H9 (cell line): ENCODE measurements around the gene CLEC16A. TPM values are rescaled to one million over a fixed set of nuclear protein-coding genes. Genes with fewer than 3 reads are reported as not detected.

Experiments
- DNase-seq: peaks from one replicate; pipeline ENCODE4 v3.0.0-alpha.2; 2017
- H2AFZ ChIP-seq: one replicate; pipeline ENCODE4 v1.6.1; 2013; ENCODE audit warnings: mild to moderate bottlenecking, low read length, control low read depth, moderate library complexity
- H2AK5ac ChIP-seq: 2 replicates; pipeline ENCODE4 v1.6.1; 2013; ENCODE audit warnings: low read length, control low read depth, mixed read lengths; ENCODE audit not compliant: insufficient read length
- H2BK120ac ChIP-seq: one replicate; pipeline ENCODE4 v1.6.1; 2013; ENCODE audit warnings: low read depth, mild to moderate bottlenecking, low read length, control low read depth, inconsistent platforms; ENCODE audit not compliant: poor library complexity, severe bottlenecking
- H2BK12ac ChIP-seq: 2 replicates; pipeline ENCODE4 v1.6.1; 2013; ENCODE audit warnings: low read length, control low read depth, mixed read lengths, low read depth; ENCODE audit not compliant: insufficient read length
- H2BK15ac ChIP-seq: 2 replicates; pipeline ENCODE4 v1.6.1; 2013; ENCODE audit warnings: low read depth, low read length, control low read depth
- H2BK20ac ChIP-seq: one replicate; pipeline ENCODE4 v1.6.1; 2013; ENCODE audit warnings: low read depth, mild to moderate bottlenecking, low read length, control low read depth, inconsistent platforms; ENCODE audit not compliant: poor library complexity, severe bottlenecking
- H2BK5ac ChIP-seq: 2 replicates; pipeline ENCODE4 v1.6.1; 2013; ENCODE audit warnings: low read length, control low read depth, mixed read lengths; ENCODE audit not compliant: insufficient read length
- H3K14ac ChIP-seq: 2 replicates; pipeline ENCODE4 v1.6.1; 2013; ENCODE audit warnings: low read length, control low read depth; ENCODE audit not compliant: insufficient read depth
- H3K18ac ChIP-seq: 2 replicates; pipeline ENCODE4 v1.6.1; 2013; ENCODE audit warnings: low read depth, mild to moderate bottlenecking, mixed read lengths, low read length, control low read depth; ENCODE audit not compliant: insufficient read length
- H3K23ac ChIP-seq: 2 replicates; pipeline ENCODE4 v1.6.1; 2013; ENCODE audit warnings: low read length, control low read depth, mixed read lengths, low read depth; ENCODE audit not compliant: insufficient read length
- H3K23me2 ChIP-seq: 2 replicates; pipeline ENCODE4 v1.6.1; 2013; ENCODE audit warnings: low read depth, mild to moderate bottlenecking, mixed read lengths, low read length, control low read depth; ENCODE audit not compliant: insufficient read length, poor library complexity, severe bottlenecking
- H3K27ac ChIP-seq: 2 replicates; pipeline ENCODE4 v1.5.1; 2013; ENCODE audit warnings: low read length, control low read depth, mixed read lengths, low read depth; ENCODE audit not compliant: insufficient read length
- H3K27me3 ChIP-seq: 2 replicates; pipeline ENCODE4 v1.6.1; 2013; ENCODE audit warnings: low read length, control low read depth, inconsistent platforms; ENCODE audit not compliant: insufficient read depth
- H3K4ac ChIP-seq: 2 replicates; pipeline ENCODE4 v1.6.1; 2013; ENCODE audit warnings: low read depth, mild to moderate bottlenecking, control low read depth, inconsistent platforms, low read length, moderate library complexity
- H3K4me1 ChIP-seq: 2 replicates; pipeline ENCODE4 v1.6.1; 2013; ENCODE audit warnings: low read length, control low read depth, inconsistent platforms; ENCODE audit not compliant: insufficient read depth
- H3K4me2 ChIP-seq: 2 replicates; pipeline ENCODE4 v1.6.1; 2013; ENCODE audit warnings: low read length, control low read depth, mixed read lengths; ENCODE audit not compliant: insufficient read length, insufficient read depth
- H3K56ac ChIP-seq: 2 replicates; pipeline ENCODE4 v1.6.1; 2013; ENCODE audit warnings: low read depth, mild to moderate bottlenecking, mixed read lengths, low read length, control low read depth; ENCODE audit not compliant: insufficient read length
- H3K79me1 ChIP-seq: 2 replicates; pipeline ENCODE4 v1.6.1; 2013; ENCODE audit warnings: low read depth, mild to moderate bottlenecking, moderate library complexity, low read length, control low read depth, inconsistent platforms; ENCODE audit not compliant: insufficient read depth, poor library complexity, severe bottlenecking
- H3K79me2 ChIP-seq: 2 replicates; pipeline ENCODE4 v1.6.1; 2013; ENCODE audit warnings: low read length, control low read depth, inconsistent platforms; ENCODE audit not compliant: insufficient read depth
- H3K9ac ChIP-seq: 2 replicates; pipeline ENCODE4 v1.6.1; 2013; ENCODE audit warnings: low read length, control low read depth, mixed read lengths; ENCODE audit not compliant: insufficient read length; ENCODE audit errors: extremely low read depth
- H3K9me3 ChIP-seq: one replicate; pipeline ENCODE4 v1.6.1; 2013; ENCODE audit warnings: low read depth, low read length, inconsistent platforms; ENCODE audit not compliant: control insufficient read depth
- H3T11ph ChIP-seq: one replicate; pipeline ENCODE4 v1.6.1; 2013; ENCODE audit warnings: mild to moderate bottlenecking, low read length, control low read depth, inconsistent platforms
- H4K20me1 ChIP-seq: one replicate; pipeline ENCODE4 v1.6.1; 2013; ENCODE audit not compliant: control insufficient read depth, insufficient read length, insufficient read depth
- H4K5ac ChIP-seq: 2 replicates; pipeline ENCODE4 v1.6.1; 2013; ENCODE audit warnings: low read depth, mild to moderate bottlenecking, mixed read lengths, low read length, control low read depth; ENCODE audit not compliant: insufficient read length
- H4K8ac ChIP-seq: replicated peaks from 2 replicates; pipeline ENCODE4 v1.6.1; 2013; ENCODE audit warnings: low read length, control low read depth, mixed read lengths, low read depth; ENCODE audit not compliant: insufficient read length
- H4K91ac ChIP-seq: 2 replicates; pipeline ENCODE4 v1.6.1; 2013; ENCODE audit warnings: low read depth, mild to moderate bottlenecking, moderate library complexity, mixed read lengths, low read length, control low read depth; ENCODE audit not compliant: insufficient read length
- H3K27ac Mint-ChIP-seq, 3 experiments: 2 replicates in 2 of 3; 3 replicates in 1 of 3; pipeline ENCODE4 v1.8.0; 2020 to 2021; ENCODE audit warnings: mixed read lengths in 3 of 3, mild to moderate bottlenecking in 1 of 3, moderate library complexity in 1 of 3
- H3K27me3 Mint-ChIP-seq: 2 replicates; pipeline ENCODE4 v1.8.0; 2021; ENCODE audit warnings: low read depth, mild to moderate bottlenecking, moderate library complexity, mixed read lengths
- H3K36me3 Mint-ChIP-seq, 3 experiments: 2 replicates in 2 of 3; 3 replicates in 1 of 3; pipeline ENCODE4 v1.8.0; 2020 to 2021; ENCODE audit warnings: low read depth in 3 of 3, mixed read lengths in 3 of 3; ENCODE audit not compliant: insufficient read depth in 1 of 3
- H3K4me1 Mint-ChIP-seq, 2 experiments: 2 replicates each; pipeline ENCODE4 v1.8.0; 2020; ENCODE audit warnings: mixed read lengths in 2 of 2
- H3K4me3 Mint-ChIP-seq, 2 experiments: 2 replicates in 1 of 2; 3 replicates in 1 of 2; pipeline ENCODE4 v1.8.0; 2020 to 2021; ENCODE audit warnings: mild to moderate bottlenecking in 2 of 2, mixed read lengths in 2 of 2, moderate library complexity in 1 of 2
- H3K9me3 Mint-ChIP-seq, 2 experiments: 2 replicates in 1 of 2; 3 replicates in 1 of 2; pipeline ENCODE4 v1.8.0; 2020; ENCODE audit warnings: mild to moderate bottlenecking in 2 of 2, mixed read lengths in 2 of 2, moderate library complexity in 1 of 2
- CTCF ChIP-seq: fragments of 200-600 bp; sonication (generic); conservative IDR thresholded peaks from 3 replicates; pipeline ENCODE4 v1.8.0; 2021; ENCODE audit warnings: antibody characterized with exemption, mild to moderate bottlenecking
- WGBS: extraction: QIAGEN DNeasy Blood & Tissue Kit; methylation state at CpG from one replicate; pipeline ENCODE4 v1.1.7; 2013; ENCODE audit warnings: missing lambda C conversion rate, low lambda C conversion rate, mixed read lengths; ENCODE audit not compliant: insufficient read length; ENCODE audit errors: extremely low coverage; 5-methylcytosine and 5-hydroxymethylcytosine counted together
- total RNA-seq: library from RNA; stranded (reverse); gene quantifications from 2 replicates; pipeline ENCODE4 v1.2.1, GENCODE V29; 2021

CLEC16A gene
- total RNA-seq, 1 experiment from 2014 or later, result 15.2 TPM

DNA sequence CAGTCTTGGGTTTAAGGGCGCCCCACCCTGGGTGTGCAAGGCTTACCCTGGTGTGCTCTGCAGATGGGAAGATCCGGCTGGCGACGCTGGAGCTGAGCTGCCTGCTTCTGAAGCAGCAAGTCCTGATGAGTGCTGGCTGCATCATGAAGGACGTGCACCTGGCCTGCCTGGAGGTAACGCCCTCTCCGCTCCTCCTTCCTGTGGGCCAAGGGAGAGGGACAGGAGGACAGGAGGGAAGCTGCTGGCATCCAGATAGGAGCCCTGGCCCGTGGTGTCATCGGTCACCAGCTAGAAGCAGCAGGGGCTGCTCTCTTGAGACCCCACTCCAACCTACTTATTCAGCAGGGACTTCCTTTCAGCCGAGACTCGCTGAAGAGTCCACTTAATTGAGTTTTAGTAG lies 97.8 kb downstream of the CLEC16A start:
- Mint-ChIP-seq H3K9me3 (no peaks in the 10 kb centered on the region), H3K36me3 (peaks cover 0 to 25% (median 0%) of the 10 kb centered on the region in 3 experiments; a peak in 2 of 7 replicates), H3K27me3 (no peaks in the 10 kb centered on the region), H3K4me1 (peaks cover 5 to 6% of the 10 kb centered on the region in 2 experiments; a peak in 2 of 4 replicates), H3K4me3 (no peak overlapping the region), H3K27ac (no peak overlapping the region)
- H3K4ac ChIP-seq, result no peak overlapping the region
- no peaks in the 10 kb centered on the region for H3K9me3 ChIP-seq
- no peak overlapping the region for H2BK5ac ChIP-seq
- no peak overlapping the region for H3K18ac ChIP-seq
- no peaks in the 10 kb centered on the region for H3K27me3 ChIP-seq
- no peak overlapping the region for H2BK12ac ChIP-seq
- H2AK5ac ChIP-seq, result no peak overlapping the region
- H3K23me2 ChIP-seq, result no peaks in the 10 kb centered on the region
- no peak overlapping the region for H3K9ac ChIP-seq
- no peak overlapping the region for H3K27ac ChIP-seq
- H4K91ac ChIP-seq, result no peak overlapping the region
- no peak for DNase-seq
- no peak overlapping the region for H2BK120ac ChIP-seq
- no peak overlapping the region for H3K14ac ChIP-seq
- H2BK20ac ChIP-seq, result no peak overlapping the region
- H3K4me2 ChIP-seq, result no peak overlapping the region
- no peak for TF ChIP-seq CTCF
- H2BK15ac ChIP-seq, result no peak overlapping the region
- H3K79me2 ChIP-seq, result no peaks in the 10 kb centered on the region
- no CpG with 5 or more reads among the region's 11 CpGs for WGBS
- no peaks in the 10 kb centered on the region for H4K20me1 ChIP-seq
- no peak overlapping the region for H3K56ac ChIP-seq
- no peak overlapping the region for H2AFZ ChIP-seq
- H3K79me1 ChIP-seq, result no peaks in the 10 kb centered on the region
- no peak overlapping the region for H4K5ac ChIP-seq
- H3T11ph ChIP-seq, result no peak overlapping the region
- H4K8ac ChIP-seq, result no peak overlapping the region
- no peaks in the 10 kb centered on the region for H3K4me1 ChIP-seq
- H3K23ac ChIP-seq, result no peak overlapping the region
